Muscle of arm (tissue), 12 donors: ENCODE data around the gene OR6Y1. TPM values are rescaled to one million over a fixed set of nuclear protein-coding genes. Genes with fewer than 3 reads are reported as not detected.

Source experiments
- DNase-seq: peaks from one replicate; pipeline ENCODE4 v3.0.0-alpha.2; 2013
- polyA plus RNA-seq, 12 donors: library from polyadenylated mRNA; unstranded; fragments of 120-200 nt; gene quantifications; one replicate each; pipeline ENCODE4 v1.2.1, GENCODE V29; 2013; ENCODE audit not compliant: insufficient read length in 12 of 12

Gene OR6Y1
- polyA plus RNA-seq, 12 donors: not detected

DNA sequence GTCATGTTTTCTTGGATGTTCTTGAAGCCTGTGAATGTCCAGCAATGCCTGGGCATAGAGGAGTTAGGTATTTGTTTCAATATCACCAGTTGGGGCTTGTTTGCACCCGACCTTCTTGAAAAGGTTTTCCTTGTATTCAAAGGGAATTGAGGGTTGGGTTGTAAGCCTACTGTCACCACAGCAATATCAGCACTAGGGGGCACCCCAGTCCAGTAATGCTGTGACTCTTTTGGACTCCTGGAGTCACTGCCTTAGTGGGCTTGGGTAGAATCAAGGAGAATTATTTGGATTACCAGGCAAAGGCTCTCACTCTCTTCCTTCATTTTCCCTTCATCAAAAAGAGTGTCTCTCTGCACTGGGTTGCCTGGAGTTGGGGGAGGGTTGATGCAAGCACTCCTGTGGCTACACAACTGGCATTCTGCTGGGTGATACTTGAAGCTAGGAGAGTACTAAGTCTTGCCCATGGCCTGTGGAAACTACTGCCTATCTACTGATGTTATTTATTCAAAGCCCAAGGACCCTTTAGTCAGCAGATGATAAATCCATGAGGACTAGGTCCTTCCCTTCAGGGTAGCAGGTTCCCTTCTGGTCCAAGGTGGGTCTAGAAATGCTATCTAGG, 47.7 kb downstream of the OR6Y1 start:
- no peak for DNase-seq

DNA sequence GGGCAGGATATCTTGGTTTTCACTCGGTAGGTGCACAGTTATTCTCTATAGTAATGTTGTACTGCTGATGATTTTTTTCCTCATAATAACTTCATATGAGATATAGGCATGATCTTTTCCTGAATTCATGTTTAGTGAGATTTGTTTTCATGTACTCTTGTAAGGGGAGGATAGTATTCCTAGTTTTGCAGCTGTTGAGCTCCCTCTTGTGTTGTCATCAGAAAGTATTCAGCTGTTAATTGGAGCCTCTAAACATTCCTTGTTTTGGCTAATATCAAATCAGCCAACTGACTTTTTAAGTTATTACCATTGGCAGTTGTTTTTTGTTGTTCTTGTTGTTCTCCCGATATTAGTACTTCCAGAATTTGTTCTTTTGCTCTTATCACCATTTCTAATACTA, 57.8 kb downstream of the OR6Y1 start:
- DNase-seq: no peak

DNA sequence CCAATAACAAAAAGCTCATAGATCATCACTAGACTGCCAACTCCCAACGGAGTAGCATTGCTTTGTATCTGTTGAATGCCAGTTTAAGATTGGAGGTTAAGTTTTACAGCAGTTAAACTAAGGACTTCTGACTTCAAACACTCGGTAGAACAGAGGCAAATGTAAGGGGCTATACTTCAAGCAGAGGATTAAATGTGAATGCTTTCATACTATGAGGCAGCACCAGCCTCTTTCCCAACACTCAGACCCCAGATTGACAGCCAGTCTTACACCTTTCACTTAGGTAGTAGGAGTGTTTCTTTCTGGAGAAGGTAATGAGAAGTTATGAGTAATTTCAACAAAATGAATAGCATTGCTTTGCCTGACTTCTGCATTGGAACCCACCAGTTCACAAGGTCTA, 59.4 kb downstream of the OR6Y1 start:
- DNase-seq: no peak

Other genes starting within 250 kb of the OR6Y1 start
- under 1 TPM in 1 of 12 donors, not detected in 11; 0.12 TPM for gene CD1B, start 222.9 kb downstream of the OR6Y1 start, polyA plus RNA-seq
- under 1 TPM in 2 of 12 donors, not detected in 10; 0.39 to 0.48 TPM for gene CD1E, start 200.5 kb downstream of the OR6Y1 start, polyA plus RNA-seq
- gene OR10T2, start 154.9 kb downstream of the OR6Y1 start, polyA plus RNA-seq: not detected
- not detected for gene OR10K2, start 128.2 kb downstream of the OR6Y1 start, polyA plus RNA-seq
- gene OR10K1, start 92.6 kb downstream of the OR6Y1 start, polyA plus RNA-seq: under 1 TPM in 4 of 12 donors, not detected in 8; 0.03 to 0.07 (median 0.05) TPM
- gene OR10R2, start 82.2 kb downstream of the OR6Y1 start, polyA plus RNA-seq: not detected
- not detected for gene OR6P1, start 16.2 kb upstream of the OR6Y1 start, polyA plus RNA-seq
- gene OR10X1, start 25.5 kb upstream of the OR6Y1 start, polyA plus RNA-seq: not detected
- gene OR10Z1, start 50.9 kb upstream of the OR6Y1 start, polyA plus RNA-seq: under 1 TPM in 8 of 12 donors, not detected in 4; 0.09 to 0.21 (median 0.13) TPM
- gene SPTA1, start 132.3 kb upstream of the OR6Y1 start, polyA plus RNA-seq: 1 to 10 TPM in 10 of 12 donors, not detected in 2; 1.6 to 8.1 (median 2.9) TPM
- not detected for gene OR6K2, start 146.2 kb upstream of the OR6Y1 start, polyA plus RNA-seq
- gene OR6K3, start 166.3 kb upstream of the OR6Y1 start, polyA plus RNA-seq: under 1 TPM in 1 of 12 donors, not detected in 11; 0.08 TPM
- gene OR6K6, start 200.3 kb upstream of the OR6Y1 start, polyA plus RNA-seq: not detected
- not detected for gene OR6N1, start 217.8 kb upstream of the OR6Y1 start, polyA plus RNA-seq
- gene OR6N2, start 226.8 kb upstream of the OR6Y1 start, polyA plus RNA-seq: not detected